Measurements from ENCODE around the gene NXN.

- no peak for TF ChIP-seq ZNF274 (IDR thresholded peaks at IDR 0.05; ENCODE audit: low read depth, low read length)
- TF ChIP-seq SUZ12 (IDR thresholded peaks at IDR 0.05; ENCODE audit: extremely low read depth, insufficient read depth, insufficient read length), result no peak
- no peak for TF ChIP-seq YY1 (IDR thresholded peaks at IDR 0.05; ENCODE audit: insufficient read depth, insufficient read length)
Observed at GRCh38 chr17:879546-880442, 99.8 kb downstream of the NXN start.

Measured in NT2/D1 (cell line).